NCI-H345 treated with DMSO at 0.1 percent for 48 hours (cell line): ENCODE results near the gene SCNN1G.
A peak's percentile ranks its signal among the peaks of the same experiment; 100 is the strongest.

ENCODE experiments used
- DNase-seq: peaks from one replicate; lab custom pipeline; 2025; ENCODE audit not compliant: unreplicated experiment; lab: John Stamatoyannopoulos, UW

SCNN1G gene

DNA sequence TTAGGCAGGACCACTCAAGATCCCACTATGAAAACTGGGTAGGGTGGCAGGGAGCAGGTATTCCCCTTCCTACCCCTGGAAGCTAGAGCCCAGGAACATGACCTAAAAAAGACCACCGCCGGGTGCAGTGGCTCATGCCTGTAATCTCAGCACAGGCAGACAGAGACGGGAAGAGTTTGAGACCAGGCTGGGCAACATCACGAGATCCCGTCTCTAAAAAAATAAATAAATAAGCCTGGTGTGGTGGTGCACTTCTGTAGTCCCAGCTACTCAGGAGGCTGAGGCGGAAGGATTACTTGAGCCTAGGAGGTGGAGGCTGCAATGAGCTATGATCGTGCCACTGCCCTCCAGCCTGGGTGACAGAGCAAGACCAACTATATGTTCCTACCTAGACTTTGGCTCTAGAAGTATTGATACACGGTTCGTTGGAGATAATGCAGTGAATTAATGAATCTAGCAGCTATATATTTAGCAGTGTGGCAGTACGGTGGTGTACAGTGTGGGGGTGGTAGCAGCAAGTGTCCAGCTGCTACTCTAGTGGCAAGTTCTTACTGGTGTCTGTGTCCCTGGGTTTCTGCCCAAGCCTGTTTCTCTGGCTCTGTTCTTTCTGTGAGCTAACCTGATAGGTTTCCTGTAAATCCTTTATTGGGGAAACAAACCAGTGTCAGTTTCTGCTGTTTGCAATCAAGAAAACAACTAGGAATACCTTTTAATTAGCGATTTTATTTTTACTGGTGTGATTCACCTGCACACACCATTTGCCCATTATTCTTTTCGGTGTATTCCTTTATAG is 30.0 kb upstream of the SCNN1G start:
- DNase-seq = no peak

DNA sequence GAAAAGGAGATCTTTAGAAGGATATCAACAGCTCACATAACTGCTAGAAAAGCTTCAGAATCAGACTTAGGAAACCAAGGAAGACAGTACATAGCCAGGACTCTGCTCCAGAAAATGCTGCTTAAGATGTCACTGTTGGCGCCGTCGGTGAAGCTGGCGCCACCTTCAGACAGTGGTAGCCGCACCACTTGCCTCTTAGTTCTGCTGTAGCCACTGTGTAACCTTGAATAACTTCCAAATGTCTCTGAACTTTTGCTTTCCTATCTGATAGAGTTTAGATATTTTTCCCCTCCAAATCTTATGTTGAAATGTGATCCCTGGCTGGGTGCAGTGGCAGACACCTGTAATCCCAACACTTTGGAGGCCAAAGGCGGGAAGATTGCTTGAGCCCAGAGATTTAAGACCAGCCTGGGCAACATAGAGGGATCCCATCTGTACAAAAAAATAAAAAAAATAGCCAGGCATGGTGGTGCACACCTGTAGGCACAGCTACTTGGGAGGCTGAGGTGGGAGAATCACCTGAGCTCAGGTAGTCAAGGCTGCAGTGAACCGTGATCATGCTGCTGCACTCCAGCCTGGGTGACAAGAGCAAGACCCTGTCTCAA is 27.0 kb upstream of the SCNN1G start:
- DNase-seq = no peak

DNA sequence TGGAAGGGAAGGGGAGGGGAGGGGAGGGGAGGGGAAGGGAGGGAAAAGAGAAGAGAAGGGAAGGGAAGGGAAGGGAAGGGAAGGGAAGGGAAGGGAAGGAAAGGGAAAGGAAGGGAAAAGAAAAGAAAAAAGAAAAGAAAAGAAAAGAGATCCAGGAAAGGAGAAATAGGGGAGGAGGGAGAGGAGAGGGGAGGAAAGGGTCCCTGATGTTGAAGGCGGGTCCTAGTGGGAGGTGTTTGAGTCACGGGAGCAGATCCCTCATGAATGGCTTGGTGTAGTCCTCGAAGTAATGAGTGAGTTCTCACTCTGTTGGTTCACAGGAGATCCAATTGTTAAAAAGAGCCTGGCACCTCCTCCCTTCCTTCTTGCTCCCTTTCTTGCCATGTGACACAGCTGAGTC is 26.4 kb upstream of the SCNN1G start:
- no peak for DNase-seq

DNA sequence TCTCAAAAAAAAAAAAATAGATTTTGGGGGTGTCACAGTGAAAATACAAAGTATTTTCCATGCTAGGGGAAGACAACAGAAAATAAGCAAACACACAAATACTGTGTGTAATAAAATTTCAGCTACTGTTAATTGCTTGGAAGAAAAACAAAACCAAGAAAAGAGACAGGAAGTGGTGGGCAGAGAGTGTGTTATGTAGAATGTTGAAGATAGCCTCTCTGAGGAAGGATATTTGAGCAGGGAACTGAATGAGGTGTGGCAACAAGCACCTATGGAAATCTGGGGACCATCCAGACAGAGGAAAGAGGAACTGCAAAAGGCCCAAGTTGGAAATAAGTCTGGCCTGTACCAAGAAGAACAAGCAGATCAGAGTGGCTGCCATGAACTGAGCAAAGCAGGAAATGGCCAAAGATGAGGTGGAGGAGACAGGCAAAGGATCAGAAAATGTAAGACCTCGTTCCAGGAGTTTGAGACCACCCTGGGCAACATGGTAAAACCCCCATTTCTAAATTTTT is 25.5 kb upstream of the SCNN1G start:
- DNase-seq = no peak

DNA sequence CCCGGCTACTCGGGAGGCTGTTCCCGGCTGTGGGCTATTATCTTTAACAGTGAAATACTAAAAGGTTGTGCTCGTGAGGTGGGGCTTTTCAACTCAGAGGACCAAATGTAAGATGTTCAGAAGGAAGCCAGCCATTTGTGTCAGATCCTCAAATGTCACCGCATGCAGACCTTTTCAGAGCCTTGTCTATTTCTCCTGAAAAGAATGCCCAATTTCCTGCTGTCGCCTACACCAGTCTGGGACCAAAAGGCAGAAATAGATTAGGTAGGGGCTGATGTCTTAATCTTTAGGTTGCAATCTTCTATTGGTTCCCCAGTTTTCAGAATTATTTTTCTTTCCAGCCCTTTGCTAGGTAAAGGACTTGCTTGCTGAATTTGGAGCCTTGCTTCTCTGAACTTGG is 24.4 kb upstream of the SCNN1G start:
- no peak for DNase-seq

DNA sequence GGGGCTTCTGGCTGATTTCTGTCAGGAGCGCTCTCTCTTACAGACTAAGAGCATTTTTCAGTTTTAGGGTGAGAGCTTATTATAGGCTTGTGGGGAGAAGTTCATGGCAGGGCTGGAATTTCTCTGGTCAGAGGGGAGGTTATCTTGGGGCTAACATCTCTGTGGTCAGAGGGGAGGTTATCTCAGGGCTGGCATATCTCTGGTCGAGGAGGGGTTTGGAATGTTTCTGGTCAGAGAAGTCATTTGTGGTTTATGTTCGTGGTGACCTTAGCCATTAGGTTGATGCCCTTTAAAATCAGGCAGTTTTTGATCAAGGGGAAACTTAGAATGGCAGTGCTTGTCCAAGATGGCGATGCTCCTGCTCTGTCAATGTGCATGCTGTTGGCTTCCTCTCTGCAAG is 22.5 kb upstream of the SCNN1G start:
- no peak for DNase-seq

DNA sequence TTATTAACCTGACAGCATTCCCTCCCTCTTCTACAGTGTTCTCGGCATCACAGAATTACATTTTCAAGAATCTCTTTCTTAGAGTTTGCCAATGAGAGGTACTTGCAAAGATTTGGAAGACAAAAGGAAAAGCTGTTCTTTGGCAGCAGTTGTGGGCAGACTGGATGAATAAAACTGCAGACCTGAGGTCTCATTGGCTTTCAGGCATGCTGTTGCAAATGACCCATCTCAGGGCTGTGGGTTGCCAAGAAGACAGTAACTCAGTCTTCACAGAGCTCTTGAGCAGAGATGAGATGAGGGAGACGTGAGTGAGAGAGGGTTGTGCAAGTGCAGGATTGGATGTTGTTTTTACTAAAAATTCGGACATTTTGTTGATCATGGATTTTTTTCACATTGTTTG is 22.0 kb upstream of the SCNN1G start:
- DNase-seq = no peak

DNA sequence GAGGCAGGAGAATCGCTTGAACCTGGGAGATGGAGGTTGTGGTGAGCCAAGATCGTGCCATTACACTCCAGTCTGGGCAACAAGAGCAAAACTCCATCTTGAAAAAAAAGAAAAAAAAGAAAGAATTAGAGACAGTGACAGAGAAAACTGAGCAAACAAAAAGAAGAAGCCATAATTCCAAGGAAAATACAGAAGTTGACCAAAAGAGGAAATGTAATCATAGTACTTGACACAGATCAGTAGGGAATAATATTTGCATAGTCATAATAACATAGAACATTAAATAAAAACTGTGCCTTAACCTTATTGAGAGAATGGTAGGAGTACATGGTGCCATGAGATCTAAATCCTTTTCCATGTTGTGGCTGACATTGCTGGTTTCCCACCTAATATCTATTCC is 18.6 kb upstream of the SCNN1G start:
- DNase-seq = no peak

DNA sequence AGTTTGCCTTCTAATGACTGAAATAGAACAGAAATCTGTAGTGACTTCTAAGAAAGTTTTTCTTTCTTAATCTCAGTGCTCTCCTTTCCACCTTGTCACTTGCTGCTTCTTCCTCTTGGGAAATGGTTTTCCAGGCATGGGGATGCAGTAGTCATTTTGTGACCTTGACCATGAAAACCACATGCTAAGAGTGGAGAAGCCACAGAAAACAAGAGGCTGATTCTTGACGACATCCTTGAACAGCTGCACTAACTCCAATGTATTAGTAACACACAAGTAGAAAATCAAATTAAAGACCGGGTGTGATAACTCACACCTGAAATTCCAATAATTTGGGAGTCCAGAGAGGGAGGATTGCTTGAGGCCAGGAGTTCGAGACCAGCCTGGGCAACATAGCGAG is 17.8 kb upstream of the SCNN1G start:
- DNase-seq = no peak

DNA sequence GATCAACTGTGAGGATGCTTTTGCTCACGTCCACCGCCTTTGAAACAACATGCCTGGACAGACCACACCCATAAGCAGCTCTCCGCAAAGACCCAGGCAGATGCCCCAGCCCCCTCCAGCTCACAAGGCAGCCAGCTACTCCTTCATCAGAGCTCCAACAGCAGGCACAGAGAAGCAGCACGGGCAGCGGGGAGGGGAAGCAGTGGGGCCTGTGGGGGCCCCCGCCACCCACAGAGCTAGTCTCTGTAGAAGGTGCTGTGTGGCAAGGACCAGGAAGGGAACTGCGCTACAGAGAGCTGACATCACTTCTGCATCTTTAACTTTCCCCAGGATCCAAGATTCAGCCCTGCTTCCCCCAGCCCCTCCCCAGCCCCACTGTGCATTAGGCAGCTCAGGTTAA is 10.0 kb upstream of the SCNN1G start:
- no peak for DNase-seq

DNA sequence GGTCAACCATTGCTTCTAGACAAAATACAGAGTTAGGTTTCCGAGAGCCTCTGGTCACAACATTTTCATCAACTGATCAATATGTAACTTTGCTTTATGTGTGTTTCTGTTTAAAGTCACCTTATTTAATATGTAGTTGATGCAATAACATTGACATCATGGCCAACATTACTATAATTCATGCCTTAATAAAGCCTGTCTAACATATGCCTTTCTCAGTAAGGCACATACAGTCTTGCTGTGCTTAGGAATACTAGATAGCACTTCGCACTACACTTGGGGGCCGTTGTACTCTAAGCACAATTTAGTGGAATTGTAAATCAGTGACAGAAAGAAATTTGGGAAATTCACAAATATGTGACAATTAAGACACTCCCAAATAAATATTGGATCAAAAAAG is 9.6 kb upstream of the SCNN1G start:
- DNase-seq = no peak

DNA sequence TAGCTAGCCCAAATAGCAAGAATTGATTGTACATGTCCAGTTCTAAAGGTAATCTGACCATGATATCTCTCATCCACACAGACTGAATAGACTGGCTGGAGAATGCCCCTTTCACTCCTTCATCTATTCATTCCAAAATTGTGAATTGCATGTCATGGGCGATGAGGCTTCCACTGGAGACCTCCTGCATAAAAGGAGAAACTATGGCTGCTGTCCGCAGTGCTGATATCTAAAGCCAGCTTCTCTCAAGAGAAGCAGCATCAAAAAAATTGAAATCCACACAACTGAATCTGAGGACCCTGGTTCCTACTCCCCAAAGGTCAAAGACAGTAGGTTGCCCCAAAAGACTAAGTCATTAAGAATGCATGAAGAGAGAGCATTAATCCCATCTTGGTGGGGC is 7.9 kb upstream of the SCNN1G start:
- DNase-seq = no peak

DNA sequence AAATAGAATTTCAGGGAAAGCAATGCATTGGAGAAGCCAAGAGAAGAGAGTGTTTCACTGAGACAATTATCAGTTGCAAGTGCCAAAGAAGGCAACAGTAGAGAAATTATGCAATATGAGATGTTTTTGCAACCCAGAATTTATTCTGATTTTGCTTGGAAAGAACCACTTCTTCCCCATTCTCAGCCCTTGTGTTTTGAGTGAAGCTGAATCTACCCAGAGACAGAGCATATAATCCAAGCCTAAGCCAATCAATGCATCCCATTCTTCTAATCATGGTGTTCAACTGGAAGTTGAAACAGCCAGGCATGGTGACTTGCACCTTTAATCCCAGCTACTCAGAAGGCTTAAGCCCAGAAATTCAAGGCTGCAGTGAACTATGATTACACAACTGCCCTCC is 6.9 kb upstream of the SCNN1G start:
- DNase-seq = no peak

DNA sequence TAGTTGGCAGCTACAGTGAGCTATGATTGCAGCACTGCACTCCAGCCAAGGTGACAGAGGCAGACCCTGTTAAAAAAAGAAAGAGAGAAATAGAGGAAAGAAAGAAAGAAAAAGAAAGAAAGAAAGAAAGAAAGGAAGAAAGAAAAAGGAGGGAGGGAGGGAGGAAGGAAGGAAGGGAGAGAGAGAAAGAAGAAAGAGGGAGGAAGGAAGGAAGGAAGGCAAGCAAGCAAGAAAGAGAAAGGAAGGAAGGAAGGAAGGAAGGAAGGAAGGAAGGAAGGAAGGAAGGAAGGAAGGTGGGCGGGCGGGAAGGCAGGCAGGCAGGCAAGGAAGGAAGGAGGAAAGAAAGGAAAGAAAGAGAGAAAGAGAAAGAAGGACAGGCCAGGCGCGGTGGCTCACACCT is 1.0 kb upstream of the SCNN1G start:
- no peak for DNase-seq

DNA sequence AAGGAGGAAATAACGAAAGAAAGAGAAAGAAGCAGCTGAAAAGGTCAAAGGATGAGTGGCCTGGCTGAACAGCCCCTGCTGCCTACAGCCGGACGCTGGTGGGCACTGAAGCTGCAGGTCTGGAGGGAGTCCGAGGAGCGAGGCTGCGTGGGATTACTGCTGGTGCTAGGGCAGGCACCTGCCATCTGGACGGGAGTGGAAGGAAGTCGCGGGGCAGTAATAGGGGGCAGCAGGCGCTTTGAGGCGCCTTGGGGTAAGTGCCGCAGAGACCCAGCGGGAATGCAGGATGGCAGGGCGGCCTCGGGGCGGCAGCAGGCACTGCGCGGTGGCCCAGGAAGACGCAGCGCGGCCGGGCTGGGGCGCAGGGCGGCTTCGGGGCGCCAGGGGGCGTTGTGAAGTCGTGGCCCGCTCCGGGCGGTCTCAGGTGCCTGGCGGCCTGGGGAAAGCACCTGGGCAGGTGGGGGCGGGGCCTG is 303 bp upstream of the SCNN1G start:
- peak; percentile 69 for DNase-seq

DNA sequence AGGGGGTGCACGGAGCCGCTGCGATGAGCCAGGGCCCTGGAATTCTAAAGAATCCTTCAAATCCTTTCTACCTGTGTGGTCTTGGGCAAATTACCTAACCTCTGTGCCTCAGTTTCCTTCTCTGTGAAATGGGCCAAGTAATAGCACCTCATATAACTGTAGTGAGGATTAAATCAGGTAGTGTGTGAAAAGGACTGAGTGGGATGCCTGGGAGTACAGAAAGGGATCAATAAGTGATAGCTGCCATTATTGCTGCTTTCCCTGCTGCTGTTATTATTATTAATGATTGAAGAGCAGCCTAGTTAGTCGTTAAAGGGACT is 958 bp downstream of the SCNN1G start:
- no peak for DNase-seq

DNA sequence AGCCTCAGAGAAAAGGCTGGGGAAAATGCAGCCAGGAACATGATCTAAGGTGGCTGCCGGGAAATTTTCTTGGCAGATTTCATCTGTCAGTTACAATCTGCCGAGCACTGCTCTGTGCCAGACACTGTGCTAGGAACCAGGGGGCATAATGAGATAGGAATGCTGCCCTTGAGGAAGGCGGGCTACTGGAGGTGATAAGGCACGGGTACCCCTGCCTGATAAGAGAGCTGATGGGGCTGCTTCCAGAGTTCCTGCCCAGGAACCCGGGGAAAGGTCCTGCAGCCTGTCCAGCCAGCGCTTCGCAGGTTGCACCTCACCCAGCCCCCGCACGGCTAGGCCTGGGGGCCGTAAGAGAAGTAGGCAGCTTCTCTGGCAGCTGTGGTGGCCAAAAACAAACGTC is 3.1 kb downstream of the SCNN1G start:
- no peak for DNase-seq

DNA sequence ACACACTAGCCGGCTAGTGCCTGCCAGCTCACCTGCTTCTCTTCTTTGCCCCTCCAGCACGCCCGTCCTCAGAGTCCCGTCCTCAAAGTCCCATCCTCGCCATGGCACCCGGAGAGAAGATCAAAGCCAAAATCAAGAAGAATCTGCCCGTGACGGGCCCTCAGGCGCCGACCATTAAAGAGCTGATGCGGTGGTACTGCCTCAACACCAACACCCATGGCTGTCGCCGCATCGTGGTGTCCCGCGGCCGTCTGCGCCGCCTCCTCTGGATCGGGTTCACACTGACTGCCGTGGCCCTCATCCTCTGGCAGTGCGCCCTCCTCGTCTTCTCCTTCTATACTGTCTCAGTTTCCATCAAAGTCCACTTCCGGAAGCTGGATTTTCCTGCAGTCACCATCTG is 3.6 kb downstream of the SCNN1G start:
- DNase-seq = no peak

DNA sequence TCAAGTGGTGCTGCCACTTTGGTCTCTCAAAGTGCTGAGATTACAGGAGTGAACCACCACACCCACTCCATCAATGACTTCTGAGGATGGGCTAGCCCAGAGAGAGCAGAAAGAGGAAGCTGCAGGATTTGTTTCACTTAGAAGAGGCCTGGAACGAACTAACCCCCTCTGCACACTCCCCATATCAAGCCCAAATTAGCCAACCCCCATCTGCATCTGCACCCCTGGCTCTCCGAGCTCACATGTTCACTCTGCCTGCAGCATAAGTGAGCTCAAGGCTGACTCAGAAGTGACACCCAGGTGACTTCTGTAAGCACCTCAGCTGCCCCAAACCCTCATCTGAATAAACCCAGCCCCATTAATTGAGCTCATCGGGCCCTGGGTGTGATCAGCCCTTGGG is 4.8 kb downstream of the SCNN1G start:
- DNase-seq = no peak

DNA sequence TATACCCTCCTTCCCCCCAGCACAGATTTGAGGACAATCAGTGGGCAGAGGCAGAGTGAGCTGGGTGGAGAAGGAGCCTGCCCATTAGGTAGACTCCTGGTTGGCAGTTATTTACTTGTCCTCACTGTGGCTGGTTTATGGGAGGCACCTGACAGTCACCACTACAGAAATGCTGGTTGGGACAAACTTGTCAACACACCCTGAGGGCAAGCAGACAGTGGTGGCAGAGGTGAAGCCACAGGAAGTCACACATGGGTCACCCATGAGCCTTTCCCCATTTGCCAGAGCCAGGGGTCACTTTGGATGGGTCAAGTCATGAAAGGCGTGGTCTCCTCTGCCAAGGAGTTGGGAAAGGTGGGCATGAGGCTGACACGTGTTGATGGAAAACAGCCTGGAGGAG is 6.4 kb downstream of the SCNN1G start:
- DNase-seq = no peak

DNA sequence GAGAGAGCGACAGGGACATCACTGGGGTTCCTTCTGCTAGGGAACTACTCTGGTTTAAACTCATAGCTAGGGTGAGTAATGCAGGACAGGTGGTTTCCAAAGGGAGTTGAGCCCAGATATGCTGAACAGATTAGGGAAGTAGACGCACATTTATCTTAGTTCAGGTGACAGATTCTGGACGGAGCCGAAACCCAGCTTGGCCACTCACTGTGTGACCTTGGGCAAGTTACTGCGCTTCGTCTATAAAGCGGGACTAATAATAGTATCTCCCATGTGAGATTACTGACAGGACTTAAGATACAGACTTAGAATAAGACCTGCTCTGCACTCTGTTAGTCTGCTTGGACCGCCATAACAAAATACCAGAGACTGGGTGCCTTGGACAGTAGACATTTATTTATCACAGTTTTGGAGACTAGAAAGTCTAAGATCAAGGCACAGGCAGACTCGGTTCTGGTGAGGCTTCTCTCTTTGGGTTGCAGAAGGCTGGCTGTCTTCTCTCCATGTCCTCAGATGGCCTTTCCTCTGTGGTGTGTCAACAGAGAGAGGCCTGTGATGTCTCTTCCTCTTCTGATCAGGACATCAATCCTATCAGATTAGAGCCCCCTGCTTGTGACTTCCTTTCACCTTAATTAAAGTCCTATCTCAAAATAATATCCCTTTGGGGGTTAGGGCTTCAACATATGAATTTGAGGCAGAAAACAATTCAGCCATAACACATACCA is 12.1 kb downstream of the SCNN1G start:
- DNase-seq = no peak

DNA sequence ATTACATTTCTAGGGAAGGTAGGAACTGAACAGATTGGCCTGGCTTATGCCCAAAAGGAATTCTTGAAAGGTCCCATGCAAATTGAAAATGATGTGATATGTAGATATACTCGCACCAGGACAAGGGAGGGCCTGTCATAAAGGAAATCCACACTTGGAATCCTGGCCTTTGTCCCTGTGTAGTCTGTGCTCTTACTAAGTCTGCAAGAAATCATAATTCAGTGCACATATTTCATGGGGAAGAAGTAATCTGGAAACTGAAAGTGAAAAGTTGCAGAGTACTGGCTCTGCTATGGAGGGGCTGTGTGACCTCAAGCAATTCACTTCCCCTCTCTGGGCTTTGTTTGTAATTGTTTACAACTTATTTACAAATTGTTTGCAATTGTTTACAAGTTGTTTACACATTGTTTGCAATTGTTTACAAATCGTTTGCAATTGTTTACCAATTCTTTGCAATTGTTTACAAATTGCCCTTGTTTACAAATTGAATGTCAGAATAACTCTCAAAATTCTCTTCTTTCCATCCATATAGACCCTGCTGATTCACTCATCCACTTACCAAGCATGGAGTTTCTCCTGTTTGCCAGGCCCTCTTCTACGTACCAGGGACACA is 12.9 kb downstream of the SCNN1G start:
- no peak for DNase-seq
